ENCODE results near the gene KATNBL1.

Gene KATNBL1

GRCh38 chr15:34116620-34117019, 93.3 kb downstream of the KATNBL1 start:
- DNase-seq (ENCODE audit: low read depth) = no peak

- DNase-seq (ENCODE audit: low read depth) = no peak
Observed at GRCh38 chr15:34114739-34115138, 95.2 kb downstream of the KATNBL1 start.

GRCh38 chr15:34114215-34114614, 95.7 kb downstream of the KATNBL1 start:
- no peak for DNase-seq (ENCODE audit: low read depth)

- DNase-seq (ENCODE audit: low read depth) = no peak
Observed at GRCh38 chr15:34111488-34111887, 98.4 kb downstream of the KATNBL1 start.

GRCh38 chr15:34109797-34110663, 99.9 kb downstream of the KATNBL1 start:
- DNase-seq (ENCODE audit: low read depth) = peak; percentile 67

GRCh38 chr15:34107315-34107714, 102.6 kb downstream of the KATNBL1 start:
- DNase-seq (ENCODE audit: low read depth) = no peak

GRCh38 chr15:34106423-34106822, 103.5 kb downstream of the KATNBL1 start:
- DNase-seq (ENCODE audit: low read depth) = no peak

GRCh38 chr15:34102175-34102925, 107.5 kb downstream of the KATNBL1 start:
- DNase-seq (ENCODE audit: low read depth) = no peak

GRCh38 chr15:34101366-34102174, 108.3 kb downstream of the KATNBL1 start, which contains the start of the genes EMC7 and PGBD4:
TSS of gene EMC7 (minus strand) at chr15:34101862. CDS start at chr15:34101839, 23 bp downstream.
TSS of gene PGBD4 (plus strand) at chr15:34102083. CDS start at chr15:34102532, 449 bp downstream.
- peak; percentile 99 for DNase-seq (ENCODE audit: low read depth)

GRCh38 chr15:34099914-34100313, 110.0 kb downstream of the KATNBL1 start:
- DNase-seq (ENCODE audit: low read depth) = no peak

Data from ELR (cell line).